Amniotic epithelial cell (primary cell): ENCODE measurements around the gene FBF1.
A peak's percentile ranks its signal among the peaks of the same experiment; 100 is the strongest.
"Not testable (repeated sequence)": the region's sequence is repeated elsewhere in the genome, so short reads cannot be mapped to it uniquely, and the experiment has no call there.

ENCODE experiments used
- DNase-seq: peaks from one replicate; pipeline ENCODE4 v3.0.0-alpha.2; 2010; ENCODE audit warnings: low read depth

The FBF1 gene

DNA sequence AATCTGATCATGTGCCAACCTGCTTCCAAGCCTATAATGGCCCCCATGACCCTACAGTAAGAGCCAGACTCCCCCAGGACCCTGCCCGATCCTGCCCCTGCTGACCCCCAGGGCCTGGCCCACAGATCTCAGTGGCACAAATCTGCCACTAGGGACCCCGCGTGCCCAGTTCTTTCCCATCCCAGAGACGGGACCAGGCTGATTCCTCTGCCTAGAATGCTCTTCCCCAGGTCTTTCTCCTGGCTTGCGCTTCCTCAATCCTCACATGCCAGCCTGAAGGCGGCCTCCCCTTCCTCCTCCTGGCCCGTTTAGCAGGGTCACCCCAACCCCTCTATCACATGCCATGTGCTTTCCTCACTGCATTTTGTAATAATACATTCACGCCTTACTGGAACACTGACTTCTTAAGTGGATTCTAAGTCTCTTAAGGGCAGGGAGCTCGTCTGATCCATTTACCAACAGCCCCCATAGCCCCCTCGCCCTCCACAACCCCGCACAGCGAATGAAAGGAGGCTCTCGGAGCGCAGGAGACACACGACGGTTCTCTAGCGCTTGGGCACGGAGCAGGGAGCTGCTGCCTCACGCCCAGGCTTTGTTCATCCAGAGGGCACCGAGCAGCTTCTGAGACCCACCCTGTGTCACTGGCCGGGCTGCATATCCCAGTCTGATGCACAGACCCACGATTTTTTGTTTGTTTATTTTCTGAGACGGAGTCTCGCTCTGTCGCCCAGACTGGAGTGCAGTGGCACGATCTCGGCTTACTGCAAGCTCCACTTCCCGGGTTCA lies 45.3 kb downstream of the FBF1 start:
- no peak for DNase-seq

DNA sequence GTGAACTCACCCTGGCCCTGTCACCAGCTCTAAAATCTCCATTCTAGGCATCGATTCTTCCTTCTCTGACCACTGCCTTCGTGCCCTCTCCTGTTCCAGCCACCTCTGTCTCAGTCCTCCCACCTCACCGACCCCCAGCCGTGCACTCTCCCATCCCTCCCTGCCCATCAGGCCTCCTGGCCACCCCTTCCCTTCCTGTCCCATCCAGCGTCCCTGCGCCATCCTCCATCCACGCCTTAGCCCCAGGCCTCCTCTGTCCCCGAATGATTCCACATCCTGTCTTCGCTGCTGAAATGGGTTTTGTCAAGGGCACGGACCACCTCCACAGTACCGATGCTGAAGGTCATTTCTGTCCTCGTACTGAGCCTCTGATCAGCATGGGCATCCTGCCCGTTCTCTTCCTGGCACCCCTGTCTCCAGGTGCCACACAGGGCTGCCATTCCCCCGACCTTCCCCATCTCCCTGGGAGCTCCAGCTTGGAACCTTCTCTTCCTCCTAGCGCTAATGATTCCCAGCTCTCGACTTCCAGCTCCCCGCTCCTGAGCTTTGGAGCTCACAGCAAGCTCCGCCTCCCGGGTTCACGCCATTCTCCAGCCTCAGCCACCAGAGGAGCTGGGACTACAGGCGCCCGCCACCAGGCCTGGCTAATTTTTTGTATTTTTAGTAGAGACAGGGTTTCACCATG lies 46.7 kb downstream of the FBF1 start:
- DNase-seq = no peak

DNA sequence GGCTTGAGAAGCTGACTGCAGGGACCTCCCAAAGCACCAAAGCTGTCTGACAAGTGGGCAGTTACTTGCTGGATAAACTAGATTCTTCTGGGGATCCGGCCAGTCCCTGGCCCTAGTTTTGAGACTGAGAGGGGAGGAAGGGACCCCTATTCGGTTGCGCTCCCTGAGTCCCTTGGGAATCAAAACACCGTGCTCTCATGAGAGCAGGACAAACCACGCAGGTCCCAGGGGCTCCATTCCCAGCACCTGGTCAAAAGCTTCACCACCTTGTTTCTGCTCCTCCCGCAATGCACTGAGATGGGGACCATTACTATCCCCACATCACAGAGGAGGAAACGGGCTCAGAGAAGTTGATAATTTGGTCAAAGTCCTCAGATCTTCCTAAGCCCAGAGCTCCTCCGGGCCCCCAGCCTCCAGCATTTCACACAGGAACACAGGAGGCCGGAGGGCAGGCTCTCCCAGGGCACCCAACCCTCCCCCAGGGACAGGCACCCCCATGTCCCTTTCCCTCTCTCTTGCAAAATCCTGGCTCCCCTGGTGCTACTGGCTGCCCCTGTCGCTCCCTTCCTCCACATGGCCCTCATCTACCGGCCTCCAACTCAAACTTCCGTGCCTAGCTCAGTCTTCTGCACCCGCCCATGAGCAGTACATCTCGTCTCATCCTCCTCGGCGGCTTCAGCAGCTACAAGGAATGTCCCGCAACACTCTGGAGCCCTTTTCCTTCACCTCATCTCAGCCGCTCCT lies 47.4 kb downstream of the FBF1 start:
- no peak for DNase-seq

DNA sequence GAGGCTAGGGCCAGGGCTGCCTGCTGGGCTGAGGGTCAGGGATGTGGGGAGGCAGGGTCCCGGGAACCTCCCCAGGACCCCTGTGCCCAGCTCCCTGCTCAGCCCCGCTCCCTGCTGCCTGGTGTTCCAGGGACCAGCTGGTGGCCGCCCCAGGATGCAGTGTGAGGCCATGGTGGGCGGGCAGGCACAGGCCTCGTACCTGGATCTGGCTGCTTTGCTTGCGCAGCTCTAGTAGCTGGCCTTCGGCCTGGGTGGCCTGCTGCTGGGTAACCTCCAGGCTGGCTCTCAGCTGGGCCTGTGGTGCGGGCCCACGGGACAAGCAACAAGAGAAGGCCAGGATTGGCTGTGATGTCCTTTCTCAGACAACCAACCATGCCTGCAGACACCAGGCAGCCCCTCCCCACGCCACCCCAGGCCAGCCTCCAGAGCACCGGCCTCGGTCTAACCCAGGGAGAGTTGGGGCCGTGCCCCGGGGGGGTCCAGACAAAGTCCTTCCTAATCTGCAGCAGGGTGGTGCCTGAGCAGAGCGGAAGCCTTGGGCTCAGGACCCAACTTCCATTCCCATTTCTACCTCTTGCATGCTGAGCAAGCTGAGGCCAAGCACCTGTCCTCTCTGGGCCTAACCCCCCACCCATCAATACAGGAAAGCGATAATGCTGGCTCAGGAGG lies 48.2 kb downstream of the FBF1 start:
- DNase-seq = no peak

DNA sequence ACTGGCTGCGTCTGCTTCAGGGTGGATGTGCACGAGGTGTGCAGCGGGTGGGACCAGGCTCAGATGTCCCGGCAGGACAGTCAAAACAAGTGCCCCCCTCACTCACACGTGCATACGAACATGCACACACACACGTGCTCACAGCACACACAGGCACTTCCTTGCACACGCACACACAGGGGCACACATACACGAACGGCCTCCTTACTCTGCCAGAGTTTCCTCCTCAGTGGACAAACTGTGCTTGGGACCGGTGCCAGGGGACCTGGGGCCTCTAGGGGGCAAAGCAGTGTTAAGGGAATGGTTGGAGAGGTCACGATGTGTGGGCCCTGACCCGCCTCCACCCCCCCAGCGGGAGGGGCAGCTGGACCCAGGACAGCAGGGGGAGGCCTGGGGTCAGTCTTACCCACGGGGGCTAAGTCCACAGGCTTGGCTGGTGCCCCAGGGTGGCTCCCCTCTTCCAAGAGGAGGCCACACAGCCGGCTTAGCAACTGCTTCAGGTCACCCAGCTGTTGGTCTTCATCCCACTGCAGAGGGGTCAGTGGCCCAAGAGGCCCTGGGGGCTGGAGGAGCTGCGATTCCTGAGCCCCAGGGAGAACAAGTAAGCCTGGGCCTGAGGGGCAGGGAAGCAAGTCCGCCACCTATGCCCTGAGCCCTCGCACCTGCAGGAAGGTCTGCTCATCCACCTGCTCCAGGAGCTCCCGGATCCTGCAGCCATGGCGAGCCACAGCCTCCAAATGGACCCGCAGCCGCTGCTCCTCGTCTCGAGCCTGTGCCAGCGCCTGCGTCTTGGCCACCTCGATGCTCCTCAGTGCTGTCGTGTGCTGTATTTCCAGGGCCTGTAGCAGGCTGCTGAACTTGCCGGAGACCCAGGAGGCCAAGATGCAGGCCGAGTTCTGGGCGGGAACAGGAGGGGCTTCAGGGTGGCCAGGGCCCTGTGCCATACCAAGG lies 49.0 kb downstream of the FBF1 start:
- DNase-seq = no peak

DNA sequence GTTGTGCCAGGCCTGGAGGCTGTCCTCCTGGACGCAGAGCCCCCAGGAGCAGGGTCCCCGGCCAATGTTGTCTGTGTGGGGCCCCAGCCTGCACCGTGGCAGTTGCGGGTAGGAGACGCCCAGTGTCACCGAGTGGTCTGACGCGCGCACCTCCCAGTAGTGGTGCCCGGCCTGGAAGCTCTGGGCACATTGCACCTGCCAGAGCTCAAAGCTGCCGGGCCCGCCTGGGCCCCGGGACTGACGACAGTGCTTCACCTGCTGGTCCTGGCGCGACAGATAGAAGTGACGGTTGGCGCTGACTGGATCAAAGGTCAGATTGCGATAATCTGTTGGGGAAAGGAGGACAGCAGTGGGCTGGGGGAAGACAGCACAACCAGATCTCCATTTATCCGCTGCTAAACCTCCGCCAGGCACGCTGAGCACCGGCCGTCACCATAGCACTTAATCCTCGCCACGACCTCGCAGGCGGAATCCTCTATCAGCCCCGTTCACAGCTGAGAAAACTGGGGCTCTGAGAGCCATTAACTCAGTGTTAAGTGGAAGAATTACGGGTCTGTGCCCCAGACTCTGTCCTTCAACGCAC lies 49.7 kb downstream of the FBF1 start:
- DNase-seq = no peak

DNA sequence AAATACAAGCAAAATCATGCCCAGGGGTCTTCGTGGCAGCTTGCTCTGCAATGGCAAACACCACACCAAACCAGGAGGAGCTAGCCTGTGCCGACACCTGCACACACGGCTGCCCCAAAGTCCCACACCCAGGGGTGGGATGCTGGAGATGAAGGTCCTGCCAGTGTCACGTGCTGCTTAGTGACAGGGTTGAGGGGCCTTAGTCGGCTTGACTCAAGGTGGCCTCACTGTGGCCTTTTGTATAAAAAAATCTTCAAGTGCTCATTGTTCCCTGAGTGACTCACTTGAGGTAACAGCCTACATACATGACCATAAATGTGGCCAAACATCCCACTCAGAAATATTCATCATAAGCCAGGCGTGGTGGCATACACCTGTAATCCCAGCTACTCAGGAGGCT lies 51.4 kb downstream of the FBF1 start:
- DNase-seq = no peak

DNA sequence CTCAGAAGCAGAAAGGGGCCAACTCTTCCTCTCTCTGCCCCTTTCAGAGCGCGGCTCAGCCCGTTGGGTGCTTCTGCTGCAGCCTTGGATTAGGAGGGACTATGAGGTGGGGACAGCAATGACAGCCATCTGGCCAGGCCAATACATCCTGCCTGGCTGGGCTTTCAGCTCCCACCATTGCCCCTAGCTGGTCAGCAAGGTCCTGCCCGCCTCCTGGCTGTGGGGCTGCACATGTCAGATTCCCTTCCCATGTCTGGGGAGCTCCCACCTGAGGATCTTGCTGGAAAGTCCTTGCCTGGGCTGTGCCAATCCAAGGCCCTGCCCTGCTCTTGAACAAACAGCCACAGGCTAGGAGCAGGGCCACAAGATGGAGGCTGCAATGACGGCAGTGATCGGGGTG lies 52.4 kb downstream of the FBF1 start:
- no peak for DNase-seq

DNA sequence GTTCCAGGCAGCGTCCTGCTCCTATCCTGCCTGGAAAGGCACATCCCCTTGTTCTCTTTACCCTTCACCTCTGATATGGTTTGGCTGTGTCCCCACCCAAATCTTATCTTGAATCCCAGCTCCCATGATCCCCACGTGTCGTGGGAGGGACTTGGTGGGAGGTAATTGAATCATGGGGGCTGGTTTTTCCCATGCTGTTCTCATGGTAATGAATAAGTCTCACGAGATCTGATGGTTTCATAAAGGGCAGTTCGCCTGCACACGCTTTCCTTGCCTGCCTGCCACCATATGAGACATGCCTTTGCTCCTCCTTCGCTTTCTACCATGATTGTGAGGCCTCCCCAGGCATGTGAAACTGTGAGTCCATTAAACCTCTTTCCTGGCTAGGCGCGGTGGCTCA lies 55.0 kb downstream of the FBF1 start:
- DNase-seq = not testable (repeated sequence)

DNA sequence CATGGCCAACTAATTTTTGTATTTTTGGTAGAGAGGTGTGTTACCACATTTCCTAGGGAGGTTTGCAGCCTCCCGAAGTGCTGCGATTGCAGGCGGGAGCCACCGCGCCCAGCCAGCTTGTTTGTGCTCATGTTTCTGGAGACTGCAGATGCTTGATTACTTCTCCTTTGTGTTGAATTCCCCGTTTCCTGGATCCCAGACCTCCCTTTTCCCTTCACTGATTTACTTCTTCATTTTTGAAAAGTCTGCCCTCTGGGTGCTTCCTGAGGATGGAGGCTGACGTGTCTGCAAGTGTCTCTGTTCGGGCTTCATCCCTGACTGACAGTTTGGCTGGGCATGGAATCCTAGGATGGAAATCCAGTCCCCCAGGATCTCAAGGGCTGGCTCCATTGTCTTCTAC lies 55.4 kb downstream of the FBF1 start:
- DNase-seq = no peak

DNA sequence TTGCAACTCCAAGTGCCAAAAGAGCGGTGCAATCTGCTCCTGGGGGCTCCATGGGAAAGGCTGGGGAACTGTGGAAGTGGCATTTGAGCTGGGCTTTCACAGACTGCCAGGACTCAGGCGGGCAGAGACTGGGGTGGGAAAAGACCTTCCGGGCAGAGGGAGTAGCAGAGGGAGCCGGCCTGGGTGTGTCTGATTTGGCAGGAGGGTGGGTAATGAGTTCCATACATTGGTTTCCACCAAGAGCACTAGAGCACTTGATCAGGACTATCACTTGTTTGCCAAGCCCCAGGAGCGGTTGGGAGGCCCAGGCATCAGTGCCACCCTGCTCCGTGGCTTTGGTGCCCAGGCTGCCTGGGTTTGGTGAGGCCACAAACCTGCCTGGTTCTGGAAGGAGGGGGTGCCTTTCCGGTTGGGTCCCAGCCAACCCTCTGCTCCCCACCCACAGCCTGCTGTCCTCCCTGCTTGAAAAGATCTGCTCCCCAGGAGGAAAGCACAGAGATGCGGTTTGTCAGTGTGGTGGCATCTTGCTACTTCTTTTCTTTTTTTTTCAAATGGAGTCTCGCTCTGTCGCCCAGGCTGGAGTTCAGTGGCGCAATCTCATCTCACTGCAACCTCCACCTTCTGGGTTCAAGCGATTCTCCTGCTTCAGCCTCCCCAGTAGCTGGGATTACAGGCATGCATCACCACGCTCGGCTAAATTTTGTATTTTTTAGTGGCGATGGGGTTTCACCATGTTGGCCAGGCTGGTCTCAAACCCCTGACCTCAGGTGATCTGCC lies 59.0 kb downstream of the FBF1 start:
- DNase-seq = no peak

DNA sequence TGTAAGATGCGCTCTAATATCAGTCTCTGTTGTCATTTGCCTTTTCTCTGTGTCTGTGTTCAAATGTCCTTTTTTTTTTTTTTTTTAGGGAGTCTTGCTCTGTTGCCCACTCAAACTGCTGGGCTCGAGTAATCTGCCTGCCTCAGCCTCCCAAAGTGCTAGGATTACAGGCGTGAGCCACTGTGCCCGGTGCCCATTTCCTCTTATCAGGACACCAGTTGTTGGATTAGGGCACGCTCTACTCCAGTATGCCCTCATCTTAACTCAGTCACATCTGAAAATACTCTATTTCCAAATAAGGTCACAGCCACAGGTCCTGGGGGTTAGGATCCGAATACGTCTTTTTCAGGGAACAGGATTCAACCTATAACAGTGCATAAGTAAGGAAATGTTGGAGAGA lies 60.6 kb downstream of the FBF1 start:
- no peak for DNase-seq

DNA sequence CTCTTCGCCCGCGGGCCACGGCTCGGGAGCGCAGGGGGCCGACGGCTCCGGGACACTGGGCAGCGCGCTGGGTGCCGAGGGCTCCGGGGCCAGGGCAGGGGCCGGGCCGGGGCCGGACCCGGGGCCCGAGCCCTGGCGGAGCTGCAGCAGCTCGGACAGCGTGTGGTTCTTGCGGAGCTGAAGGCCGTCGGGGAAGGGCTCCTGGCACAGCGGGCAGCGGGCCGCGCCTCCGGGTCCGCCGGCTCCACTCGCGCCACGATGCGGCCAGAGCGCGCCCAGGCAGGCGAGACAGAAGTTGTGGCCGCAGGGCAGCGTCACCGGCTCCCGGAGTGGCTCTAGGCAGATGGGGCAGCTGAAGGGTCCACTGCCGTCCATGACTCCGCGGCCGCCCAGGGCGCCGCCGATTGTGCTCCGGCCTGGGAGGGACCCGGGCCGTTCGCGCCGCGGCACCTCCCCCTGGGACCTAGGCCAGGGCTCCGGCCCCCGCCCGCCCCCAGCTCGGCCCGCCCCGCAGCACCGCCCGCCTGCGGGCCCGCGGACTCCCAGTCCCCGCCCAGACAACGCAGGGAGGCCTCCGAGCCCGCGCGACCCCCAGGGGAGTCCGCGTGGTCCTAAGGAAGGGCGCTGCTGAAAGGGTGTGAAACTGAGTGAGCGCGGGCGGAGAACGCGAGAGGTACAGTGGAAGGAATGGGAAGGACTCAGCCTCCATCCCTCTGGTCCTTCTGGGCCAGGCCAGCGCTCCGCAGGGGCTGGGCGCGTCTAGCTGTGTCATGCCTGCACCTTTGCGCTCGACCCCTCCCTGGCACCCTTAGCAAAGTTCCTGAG lies 62.5 kb downstream of the FBF1 start, which contains the start of gene TRIM47:
TSS of gene TRIM47 (minus strand) at position 408 of the 825 bp plus-strand sequence. CDS start at position 375, 33 bp downstream.
- DNase-seq = peak; percentile 45

DNA sequence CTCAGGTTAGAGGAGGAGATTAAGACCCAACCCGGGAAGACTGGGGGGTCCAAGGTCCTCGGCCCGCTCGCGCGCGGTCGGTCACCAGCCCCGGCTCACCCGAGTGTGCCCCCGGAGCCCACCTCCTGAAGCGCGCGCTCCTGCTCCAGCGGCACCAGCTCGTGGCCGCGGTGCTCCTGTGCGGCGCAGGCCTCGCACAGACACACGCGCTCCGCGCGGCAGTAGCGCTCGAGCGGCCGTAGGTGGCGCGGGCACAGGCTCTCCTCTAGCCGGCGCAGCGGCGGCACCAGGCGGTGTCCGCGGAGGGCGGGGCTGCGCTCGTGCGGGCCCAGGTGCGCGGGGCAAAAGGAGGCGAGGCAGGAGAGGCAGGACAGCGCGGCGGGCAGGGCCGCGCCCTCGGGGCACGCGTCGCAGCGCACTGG lies 63.1 kb downstream of the FBF1 start:
- peak; percentile 46 for DNase-seq

DNA sequence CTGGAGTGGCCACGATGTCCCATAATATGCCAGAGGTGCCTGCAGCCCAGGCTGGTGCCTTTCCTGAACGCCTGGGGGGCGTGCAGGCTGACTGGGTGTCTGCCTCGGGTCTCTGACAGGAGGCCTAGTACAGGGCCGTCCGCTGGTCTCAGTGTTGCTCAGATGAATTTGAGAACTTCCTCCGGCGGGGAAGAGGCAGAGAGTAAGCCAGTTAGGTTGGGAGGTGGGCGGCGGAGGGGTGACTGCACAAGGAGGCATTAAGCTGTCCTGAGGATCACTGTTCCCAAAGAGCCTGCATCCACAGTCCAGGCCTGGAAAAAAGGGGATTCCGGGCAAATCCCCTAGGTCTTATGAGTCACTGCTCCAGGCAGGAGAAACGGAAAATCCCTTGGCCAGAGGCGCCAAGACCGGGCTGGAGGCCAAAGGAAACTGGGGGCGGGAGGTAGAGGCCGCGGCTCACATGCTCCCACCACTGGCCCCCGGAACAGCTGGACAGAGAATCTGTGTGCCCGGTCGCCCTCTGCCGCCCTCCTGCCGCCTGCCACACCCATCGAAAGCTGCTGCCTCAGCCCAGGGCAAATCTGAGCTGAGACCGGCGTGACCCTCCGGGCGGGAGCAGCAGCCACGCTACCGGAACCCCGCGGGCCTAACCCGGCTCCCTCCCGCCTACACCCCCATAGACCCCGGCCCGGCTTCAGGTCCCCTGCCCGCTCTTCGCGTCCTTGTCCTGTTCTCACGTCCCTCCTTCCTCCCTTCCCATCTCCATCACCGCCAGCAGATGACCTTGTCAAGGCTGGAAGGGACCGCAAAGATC lies 63.7 kb downstream of the FBF1 start:
- DNase-seq = peak; percentile 92

DNA sequence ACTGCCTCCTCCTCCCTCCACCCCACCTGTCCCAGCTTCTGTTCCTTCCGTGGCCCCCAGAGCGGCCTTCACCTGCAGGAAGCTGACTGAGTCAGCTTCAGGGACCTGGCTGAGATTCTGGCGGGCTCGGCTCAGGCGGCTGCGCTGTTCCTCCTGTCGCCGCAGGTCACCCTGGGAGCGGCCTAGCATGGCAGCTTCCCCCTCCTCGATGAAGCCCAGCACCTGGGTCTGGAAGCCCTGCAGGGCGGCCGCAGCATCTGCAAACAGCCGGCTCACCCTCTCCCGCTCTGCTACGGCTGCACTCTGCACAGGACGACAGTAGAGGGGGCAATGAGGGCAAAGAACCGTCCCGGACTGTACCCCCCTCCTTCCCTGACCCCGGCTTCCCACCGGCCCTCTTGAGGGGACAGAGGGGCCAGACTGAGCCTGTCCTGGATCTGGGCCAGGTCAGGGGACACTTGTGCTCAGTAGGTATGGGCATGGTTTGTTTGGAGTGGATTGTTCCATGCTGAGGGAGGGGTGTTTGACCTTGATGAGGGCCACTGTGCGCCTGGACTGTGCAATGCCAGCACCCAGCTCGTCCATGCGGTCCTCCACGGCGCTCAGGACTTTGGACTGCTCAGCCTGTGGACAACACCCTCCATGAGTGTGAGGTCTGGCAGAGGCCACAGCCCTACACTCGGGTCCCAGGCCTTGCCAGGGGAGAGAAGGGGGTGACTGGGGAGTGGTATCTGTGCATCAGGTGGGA lies 64.5 kb downstream of the FBF1 start:
- no peak for DNase-seq

DNA sequence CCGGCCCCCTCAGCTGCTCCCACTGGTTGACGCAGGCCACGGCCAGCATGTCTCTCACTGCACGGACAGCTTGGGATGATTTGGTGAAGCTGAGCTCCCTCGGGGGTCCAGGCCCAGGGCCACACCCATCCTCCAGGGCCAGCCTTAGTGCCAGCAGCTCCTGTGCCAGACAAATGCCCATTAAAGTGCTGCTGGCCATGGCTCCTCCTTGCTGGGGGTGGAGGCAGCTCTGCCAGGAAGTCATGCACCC lies 65.0 kb downstream of the FBF1 start:
- no peak for DNase-seq
